Measurements from ENCODE around the gene TTLL11. TPM values are rescaled to one million over a fixed set of nuclear protein-coding genes. Genes with fewer than 3 reads are reported as not detected.

Gene TTLL11
- total RNA-seq, 1 donor from 2014 or later = 3.6 TPM

GRCh38 chr9:122121931-122122330 lies 28.8 kb upstream of the TTLL11 start:
- peaks cover 31% of the 10 kb centered on the region for H3K27me3 Mint-ChIP-seq
- no peaks in the 10 kb centered on the region for H3K9me3 Mint-ChIP-seq
- no peak for TF ChIP-seq CTCF (IDR thresholded peaks at IDR 0.05)
- CTCF ChIA-PET = interaction anchor here (0.8 to 8.5 kb wide), 8 partner anchors 11 to 576 kb away, joined by 3 to 84 read pairs (median 4); no protein-coding TSS in a partner anchor
- DNase-seq (no peak), ATAC-seq (ENCODE audit: low read depth) (no peak)
- POLR2A ChIA-PET = no interaction called here
- no peaks in the 10 kb centered on the region for H3K36me3 Mint-ChIP-seq (ENCODE audit: low read depth)
- no peak overlapping the region for H3K4me3 Mint-ChIP-seq
- intact Hi-C loops (cut with micrococcal nuclease) = no loop called here
- H3K27ac Mint-ChIP-seq = no peak overlapping the region
- peaks cover 13% of the 10 kb centered on the region for H3K4me1 Mint-ChIP-seq

- no peak for ATAC-seq (ENCODE audit: low read depth)
- no peaks in the 10 kb centered on the region for H3K36me3 Mint-ChIP-seq (ENCODE audit: low read depth)
- H3K4me1 Mint-ChIP-seq = peaks cover 10% of the 10 kb centered on the region
- intact Hi-C loops (cut with micrococcal nuclease) = no loop called here
- ChIA-PET CTCF (interaction anchor here (0.8 to 8.5 kb wide), 6 partner anchors 23 to 575 kb away, joined by 3 to 84 read pairs (median 4); no protein-coding TSS in a partner anchor), POLR2A (no interaction called here)
- peaks cover 27% of the 10 kb centered on the region for H3K27me3 Mint-ChIP-seq
- H3K9me3 Mint-ChIP-seq = no peaks in the 10 kb centered on the region
- H3K4me3 Mint-ChIP-seq = no peak overlapping the region
- no peak for TF ChIP-seq CTCF (IDR thresholded peaks at IDR 0.05)
- DNase-seq = no peak
- H3K27ac Mint-ChIP-seq = no peak overlapping the region
These were observed 28.3 kb upstream of the TTLL11 start for GRCh38 chr9:122121391-122121790.

GRCh38 chr9:122120316-122121071 lies 27.4 kb upstream of the TTLL11 start:
- H3K4me1 Mint-ChIP-seq = peaks cover 3% of the 10 kb centered on the region
- intact Hi-C loops (cut with micrococcal nuclease) = no loop called here

GRCh38 chr9:122119721-122120120 lies 26.6 kb upstream of the TTLL11 start:
- intact Hi-C loops (cut with micrococcal nuclease) = no loop called here
- H3K4me3 Mint-ChIP-seq = no peak overlapping the region
- no peaks in the 10 kb centered on the region for H3K4me1 Mint-ChIP-seq
- H3K36me3 Mint-ChIP-seq (ENCODE audit: low read depth) = no peaks in the 10 kb centered on the region
- TF ChIP-seq CTCF (IDR thresholded peaks at IDR 0.05) = no peak
- no peak overlapping the region for H3K27ac Mint-ChIP-seq
- peaks cover 20% of the 10 kb centered on the region for H3K27me3 Mint-ChIP-seq
- POLR2A ChIA-PET = no interaction called here
- no peak for DNase-seq
- H3K9me3 Mint-ChIP-seq = no peaks in the 10 kb centered on the region
- ATAC-seq (ENCODE audit: low read depth) = no peak
- CTCF ChIA-PET = interaction anchor here (1.7 to 8.5 kb wide), 2 partner anchors 21 to 334 kb away, joined by 3 to 84 read pairs; no protein-coding TSS in a partner anchor

More at GRCh38 chr9:122120316-122121071, 27.4 kb upstream of the TTLL11 start:
- no peak for TF ChIP-seq CTCF (IDR thresholded peaks at IDR 0.05)
- DNase-seq = no peak
- CTCF ChIA-PET = interaction anchor here (1.5 to 8.5 kb wide), 3 partner anchors 22 to 333 kb away, joined by 3 to 84 read pairs (median 4); no protein-coding TSS in a partner anchor
- POLR2A ChIA-PET = no interaction called here
- H3K9me3 Mint-ChIP-seq = no peaks in the 10 kb centered on the region
- no peak overlapping the region for H3K4me3 Mint-ChIP-seq
- no peak for ATAC-seq (ENCODE audit: low read depth)
- H3K27ac Mint-ChIP-seq = no peak overlapping the region
- no peaks in the 10 kb centered on the region for H3K36me3 Mint-ChIP-seq (ENCODE audit: low read depth)
- H3K27me3 Mint-ChIP-seq = peaks cover 22% of the 10 kb centered on the region

GRCh38 chr9:122119166-122119521 lies 26.0 kb upstream of the TTLL11 start:
- intact Hi-C loops (cut with micrococcal nuclease) = no loop called here
- Mint-ChIP-seq H3K9me3 (no peaks in the 10 kb centered on the region), H3K36me3 (ENCODE audit: low read depth) (no peaks in the 10 kb centered on the region), H3K4me3 (no peak overlapping the region), H3K4me1 (no peaks in the 10 kb centered on the region), H3K27me3 (peaks cover 14% of the 10 kb centered on the region), H3K27ac (no peak overlapping the region)
- POLR2A ChIA-PET = no interaction called here
- TF ChIP-seq CTCF (IDR thresholded peaks at IDR 0.05) = no peak
- CTCF ChIA-PET = interaction anchor here (2.7 to 8.5 kb wide), 2 partner anchors 20 to 21 kb away, joined by 11 to 84 read pairs; no protein-coding TSS in a partner anchor
- DNase-seq (no peak), ATAC-seq (ENCODE audit: low read depth) (no peak)

Data from activated B cell treated with CpG ODN at 0.5 μM for 24 hours (primary cell).